Spleen (tissue), 11 donors: Measurements from ENCODE around the gene TTC27. TPM values are rescaled to one million over a fixed set of nuclear protein-coding genes. Genes with fewer than 3 reads are reported as not detected.

Experiments used
- DNase-seq: peaks from one replicate; pipeline ENCODE4 v3.0.0-alpha.2; 2020
- H3K27ac ChIP-seq, 8 donors: fragments of 200-600 bp; sonication (generic) in 7 of 8; 1 replicate in 4 of 8; 2 replicates in 4 of 8; pipeline versions ENCODE4 v1.5.0 to v1.8.0; 2016 to 2021; ENCODE audit warnings: inconsistent platforms in 4 of 8, mild to moderate bottlenecking in 4 of 8, moderate library complexity in 1 of 8
- H3K27me3 ChIP-seq, 7 donors: fragments of 200-600 bp; sonication (generic) in 6 of 7; replicated peaks in 1 of 7; 1 replicate in 4 of 7; 2 replicates in 3 of 7; pipeline versions ENCODE4 v1.5.0 to v1.8.0; 2016 to 2021; ENCODE audit warnings: inconsistent platforms in 3 of 7, mild to moderate bottlenecking in 1 of 7
- H3K36me3 ChIP-seq, 6 donors: fragments of 200-600 bp; sonication (generic) in 5 of 6; 1 replicate in 4 of 6; 2 replicates in 2 of 6; pipeline versions ENCODE4 v1.5.0 to v1.8.0; 2016 to 2021; ENCODE audit warnings: inconsistent platforms in 2 of 6
- H3K4me1 ChIP-seq, 6 donors: fragments of 200-600 bp; sonication (generic) in 5 of 6; 1 replicate in 3 of 6; 2 replicates in 3 of 6; pipeline versions ENCODE4 v1.5.0 to v1.8.0; 2016 to 2021; ENCODE audit warnings: inconsistent platforms in 3 of 6
- H3K4me3 ChIP-seq, 8 donors: fragments of 200-600 bp; sonication (generic) in 7 of 8; 1 replicate in 4 of 8; 2 replicates in 4 of 8; pipeline versions ENCODE4 v1.5.0 to v1.8.0; 2016 to 2021; ENCODE audit warnings: inconsistent platforms in 4 of 8, mild to moderate bottlenecking in 4 of 8, moderate library complexity in 2 of 8
- H3K9me3 ChIP-seq, 8 donors: fragments of 200-600 bp; sonication (generic) in 7 of 8; 1 replicate in 4 of 8; 2 replicates in 4 of 8; pipeline versions ENCODE4 v1.5.0 to v1.8.0; 2016 to 2021; ENCODE audit warnings: inconsistent platforms in 4 of 8
- CTCF ChIP-seq, 11 experiments: fragments of 200-600 bp in 7 of 11; fragments of 450-650 bp in 4 of 11; sonication (generic) in 4 of 11; IDR thresholded peaks in 8 of 11; conservative IDR thresholded peaks in 3 of 11; 1 replicate in 7 of 11; 2 replicates in 4 of 11; pipeline versions ENCODE4 v1.4.0 to v1.8.0; 2016 to 2021; ENCODE audit warnings: antibody characterized with exemption in 11 of 11, inconsistent platforms in 4 of 11, mild to moderate bottlenecking in 1 of 11
- POLR2A ChIP-seq, 3 donors: fragments of 450-650 bp; IDR thresholded peaks; one replicate each; pipeline ENCODE4 v1.5.1; 2017; ENCODE audit warnings: antibody characterized with exemption in 3 of 3, mild to moderate bottlenecking in 1 of 3
- POLR2AphosphoS5 ChIP-seq, 3 donors: sonication (generic); formaldehyde crosslinking; IDR thresholded peaks; one replicate each; pipeline ENCODE4 v1.5.1; 2017; ENCODE audit warnings: antibody characterized with exemption in 3 of 3
- WGBS, 5 donors: extraction: QIAGEN DNeasy Blood & Tissue Kit in 3 of 5; methylation state at CpG; one replicate each; pipeline versions ENCODE4 v1.1.5 to v1.1.7; 2013 to 2018; 5-methylcytosine and 5-hydroxymethylcytosine counted together
- intact Hi-C: fragments of 100-400 bp; cut with DNase I; formaldehyde crosslinking; loops from one replicate; pipeline ENCODE4 v1.15.0; 2023; ENCODE audit warnings: low total_unique reads
- polyA plus RNA-seq, 3 donors: library from polyadenylated mRNA; stranded (reverse); fragments of 200-250 nt; gene quantifications; one replicate each; pipeline ENCODE4 v1.2.1, GENCODE V29; 2013
- total RNA-seq, 7 donors: library from RNA; depleted of rRNA in 3 of 7; stranded (reverse); fragments of >200 nt in 3 of 7; fragmentation: NEBNext Ultra II Directional in 4 of 7; extraction: Animal tissue kit (Norgen Biotek cat#: 25700) in 4 of 7; gene quantifications; one replicate each; pipeline versions ENCODE4 v1.1.0 to v1.2.1, GENCODE V29; 2016 to 2021
- donor health status: healthy with polysubstance abuse.
- donor health status: DM: no; HTN: no; CAD: no; lungs with moderate emphysema.
- donor health status: DM: no; HTN: no; CAD: no.
- donor health status: Bipolar disorder and iron deficiency.
- donor health status: healthy.
- donor health status: DM: no; HTN: no; CAD: no.
- donor health status: DM: yes; HTN: yes; CAD: no.

TTC27 gene
- total and polyA plus RNA-seq, 10 donors: 9.0 to 28.5 (median 20.6) TPM

GRCh38 chr2:32696439-32696838, 68.6 kb downstream of the TTC27 start:
- no peak for DNase-seq
- Histone ChIP-seq H3K27me3 (no peaks in the 10 kb centered on the region), H3K9me3 (no peaks in the 10 kb centered on the region), H3K27ac (no peak overlapping the region), H3K36me3 (peaks cover 0 to 16% (median under 1%) of the 10 kb centered on the region in 6 donors), H3K4me3 (no peak overlapping the region), H3K4me1 (peaks cover 0 to 3% (median 0%) of the 10 kb centered on the region in 6 donors)
- intact Hi-C loops: no loop called here
- TF ChIP-seq CTCF (IDR thresholded peaks at IDR 0.05 in 8 of 11, conservative IDR thresholded peaks at IDR 0.05 in 3 of 11) (no peak), POLR2A (IDR thresholded peaks at IDR 0.05) (no peak), POLR2AphosphoS5 (IDR thresholded peaks at IDR 0.05) (no peak)
- WGBS, 5 donors: 91 to 99% (median 99%) methylated on average over 4 of the region's 4 CpGs

GRCh38 chr2:32697156-32697555, 69.3 kb downstream of the TTC27 start:
- intact Hi-C loops: no loop called here
- H3K4me3 ChIP-seq: no peak overlapping the region
- TF ChIP-seq CTCF (IDR thresholded peaks at IDR 0.05 in 8 of 11, conservative IDR thresholded peaks at IDR 0.05 in 3 of 11) (no peak), POLR2A (IDR thresholded peaks at IDR 0.05) (no peak), POLR2AphosphoS5 (IDR thresholded peaks at IDR 0.05) (no peak)

GRCh38 chr2:32699151-32699550, 71.3 kb downstream of the TTC27 start:
- DNase-seq: no peak
- Histone ChIP-seq H3K27ac (no peak overlapping the region), H3K36me3 (peaks cover 0 to 34% (median 8%) of the 10 kb centered on the region in 6 donors), H3K27me3 (no peaks in the 10 kb centered on the region), H3K4me1 (peaks cover 0 to 8% (median 0%) of the 10 kb centered on the region in 6 donors), H3K9me3 (no peaks in the 10 kb centered on the region), H3K4me3 (no peak overlapping the region)
- TF ChIP-seq POLR2AphosphoS5 (IDR thresholded peaks at IDR 0.05) (no peak), POLR2A (IDR thresholded peaks at IDR 0.05) (no peak), CTCF (IDR thresholded peaks at IDR 0.05 in 8 of 11, conservative IDR thresholded peaks at IDR 0.05 in 3 of 11) (no peak)
- intact Hi-C loops: no loop called here
- 89 to 96% (median 92%) methylated on average over 1 of the region's 1 CpG for WGBS, 5 donors

More at GRCh38 chr2:32697156-32697555, 69.3 kb downstream of the TTC27 start:
- Histone ChIP-seq H3K36me3 (peaks cover 0 to 16% (median 0%) of the 10 kb centered on the region in 6 donors), H3K27me3 (no peaks in the 10 kb centered on the region), H3K9me3 (no peaks in the 10 kb centered on the region), H3K27ac (no peak overlapping the region), H3K4me1 (peaks cover 0 to 8% (median 0%) of the 10 kb centered on the region in 6 donors)
- DNase-seq: no peak

GRCh38 chr2:32701806-32702205, 74.0 kb downstream of the TTC27 start:
- WGBS, 5 donors: 87 to 92% (median 90%) methylated on average over 5 of the region's 5 CpGs

More at GRCh38 chr2:32701806-32702205, 74.0 kb downstream of the TTC27 start:
- Histone ChIP-seq H3K36me3 (peaks cover 0 to 49% (median 9%) of the 10 kb centered on the region in 6 donors), H3K4me3 (no peak overlapping the region), H3K4me1 (peaks cover 0 to 8% (median 0%) of the 10 kb centered on the region in 6 donors), H3K27me3 (no peaks in the 10 kb centered on the region), H3K27ac (peak overlapping the region in 1 of 8 donors; percentile 17), H3K9me3 (no peaks in the 10 kb centered on the region)
- no peak for DNase-seq
- TF ChIP-seq POLR2A (IDR thresholded peaks at IDR 0.05) (no peak), POLR2AphosphoS5 (IDR thresholded peaks at IDR 0.05) (no peak), CTCF (IDR thresholded peaks at IDR 0.05 in 8 of 11, conservative IDR thresholded peaks at IDR 0.05 in 3 of 11) (no peak)
- intact Hi-C loops: no loop called here
